Measurements from ENCODE around the gene BBC3. TPM values are rescaled to one million over a fixed set of nuclear protein-coding genes. Genes with fewer than 3 reads are reported as not detected.
A peak's percentile ranks its signal among the peaks of the same experiment; 100 is the strongest.

BBC3 gene
- polyA plus RNA-seq, 1 donor from 2014 or later: 5.1 TPM

DNA sequence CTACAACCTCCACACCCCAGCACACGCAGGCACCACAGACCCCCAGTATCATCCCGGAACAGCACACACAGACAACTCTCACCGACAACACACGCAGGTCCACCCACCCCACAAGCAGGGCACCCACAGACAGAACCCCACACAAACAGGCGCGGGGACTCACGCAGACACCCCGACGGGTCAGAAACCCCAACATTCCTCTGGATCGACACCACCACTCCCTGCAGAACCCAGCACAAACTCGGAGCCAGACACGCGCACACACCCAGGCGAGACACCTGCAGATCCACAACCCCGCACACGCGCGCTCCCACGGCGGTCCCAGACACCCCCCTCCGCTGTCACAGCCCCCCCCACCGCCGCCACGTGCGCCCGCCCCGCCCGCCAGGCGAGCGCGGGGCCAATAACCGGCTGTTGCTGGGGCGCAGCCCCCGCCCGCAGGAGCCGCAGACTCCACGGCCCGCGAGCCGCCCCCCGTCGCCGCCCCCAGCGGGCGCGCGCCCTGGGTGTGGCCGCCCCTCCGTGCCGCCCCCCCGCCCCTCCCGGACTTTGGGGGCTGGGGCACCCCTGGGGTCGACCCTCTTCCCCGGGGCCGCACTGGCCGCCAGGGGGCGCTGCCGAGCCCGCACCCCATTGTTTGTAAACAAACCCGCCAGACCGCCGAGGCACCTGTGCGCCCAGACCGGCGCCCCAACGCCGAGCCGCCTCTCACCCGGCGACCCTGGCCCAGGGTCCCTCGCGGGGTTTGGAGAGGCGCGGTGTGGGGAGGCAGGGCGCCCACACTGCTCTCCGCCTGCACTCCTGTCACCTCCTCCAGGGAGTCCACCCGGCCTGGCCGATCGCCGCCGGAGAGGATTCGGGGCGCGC is 712 bp downstream of the BBC3 start:
- H3K9me3 Mint-ChIP-seq: no peaks in the 10 kb centered on the region

DNA sequence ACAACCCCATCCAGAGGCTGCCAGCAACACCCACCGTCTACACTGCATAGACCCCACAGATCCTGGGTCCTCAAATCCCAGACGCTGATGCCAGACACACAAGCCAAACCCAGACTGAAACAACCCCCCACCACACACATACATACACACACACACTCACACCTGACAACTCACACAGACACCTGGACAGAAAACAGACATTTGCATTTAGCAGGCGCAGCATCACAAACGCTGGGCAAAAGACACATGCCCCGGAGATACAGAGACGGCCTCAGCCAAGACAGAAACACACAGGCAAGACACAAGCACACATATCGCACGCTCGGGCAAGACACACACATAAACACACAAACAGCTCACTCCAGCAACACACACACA is 1.3 kb downstream of the BBC3 start:
- Mint-ChIP-seq H3K27me3 (peaks cover 4% of the 10 kb centered on the region), H3K4me1 (peaks cover 11 to 23% (median 18%) of the 10 kb centered on the region in 3 donors), H3K9me3 (no peaks in the 10 kb centered on the region), H3K4me3 (no peak overlapping the region), H3K27ac (no peak overlapping the region), H3K36me3 (no peaks in the 10 kb centered on the region)

More for the DNA sequence above, 712 bp downstream of the BBC3 start:
- peak overlapping the region in 2 of 4 donors; percentile 43 to 65 for H3K4me3 Mint-ChIP-seq
- H3K27me3 Mint-ChIP-seq: peaks cover 4% of the 10 kb centered on the region
- H3K36me3 Mint-ChIP-seq: no peaks in the 10 kb centered on the region
- H3K4me1 Mint-ChIP-seq: peaks cover 11 to 23% (median 18%) of the 10 kb centered on the region in 3 donors
- no peak overlapping the region for H3K27ac Mint-ChIP-seq

DNA sequence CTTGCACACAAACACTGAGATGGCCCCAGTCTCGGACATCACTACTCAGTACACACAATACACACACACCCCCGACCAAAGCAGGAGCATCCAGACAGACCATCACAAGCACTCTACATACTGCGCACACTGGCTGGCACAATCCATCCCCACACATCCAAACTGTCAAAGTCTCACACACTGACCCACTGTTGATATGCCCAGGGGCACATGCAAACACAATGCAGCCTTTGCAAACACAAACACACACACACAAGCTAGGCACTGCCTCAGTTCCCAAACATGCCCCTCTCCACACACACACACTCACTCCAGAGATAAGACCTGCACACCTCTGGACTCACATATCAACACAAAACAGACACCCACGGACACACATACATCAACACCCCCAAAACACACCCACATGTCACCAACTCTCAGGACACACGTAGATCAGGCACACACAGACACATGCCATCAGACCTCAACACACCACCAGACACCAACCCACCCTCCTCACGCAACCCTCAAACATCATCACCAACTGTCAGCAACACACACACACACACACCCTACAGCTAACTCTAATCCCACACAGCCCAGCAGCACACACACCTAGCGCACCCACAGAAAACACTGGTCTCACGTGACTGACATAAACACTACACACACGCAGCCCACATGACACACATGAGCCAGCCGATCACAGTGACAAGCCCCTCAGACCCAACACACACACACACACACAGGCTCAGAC is 1.9 kb downstream of the BBC3 start:
- H3K36me3 Mint-ChIP-seq: no peaks in the 10 kb centered on the region
- H3K4me3 Mint-ChIP-seq: no peak overlapping the region
- H3K27me3 Mint-ChIP-seq: peaks cover 3% of the 10 kb centered on the region
- H3K27ac Mint-ChIP-seq: no peak overlapping the region
- no peaks in the 10 kb centered on the region for H3K9me3 Mint-ChIP-seq
- H3K4me1 Mint-ChIP-seq: peaks cover 11 to 23% (median 18%) of the 10 kb centered on the region in 3 donors

- peak overlapping the region in 1 of 3 donors; percentile 96 for H3K27ac Mint-ChIP-seq
- H3K4me1 Mint-ChIP-seq: peaks cover 11 to 23% (median 18%) of the 10 kb centered on the region in 3 donors
- peaks cover 3% of the 10 kb centered on the region for H3K27me3 Mint-ChIP-seq
- no peaks in the 10 kb centered on the region for H3K9me3 Mint-ChIP-seq
- no peaks in the 10 kb centered on the region for H3K36me3 Mint-ChIP-seq
- H3K4me3 Mint-ChIP-seq: peak overlapping the region in 1 of 4 donors; percentile 89
Observed at GRCh38 chr19:47228168-47228936, 2.6 kb downstream of the BBC3 start.

DNA sequence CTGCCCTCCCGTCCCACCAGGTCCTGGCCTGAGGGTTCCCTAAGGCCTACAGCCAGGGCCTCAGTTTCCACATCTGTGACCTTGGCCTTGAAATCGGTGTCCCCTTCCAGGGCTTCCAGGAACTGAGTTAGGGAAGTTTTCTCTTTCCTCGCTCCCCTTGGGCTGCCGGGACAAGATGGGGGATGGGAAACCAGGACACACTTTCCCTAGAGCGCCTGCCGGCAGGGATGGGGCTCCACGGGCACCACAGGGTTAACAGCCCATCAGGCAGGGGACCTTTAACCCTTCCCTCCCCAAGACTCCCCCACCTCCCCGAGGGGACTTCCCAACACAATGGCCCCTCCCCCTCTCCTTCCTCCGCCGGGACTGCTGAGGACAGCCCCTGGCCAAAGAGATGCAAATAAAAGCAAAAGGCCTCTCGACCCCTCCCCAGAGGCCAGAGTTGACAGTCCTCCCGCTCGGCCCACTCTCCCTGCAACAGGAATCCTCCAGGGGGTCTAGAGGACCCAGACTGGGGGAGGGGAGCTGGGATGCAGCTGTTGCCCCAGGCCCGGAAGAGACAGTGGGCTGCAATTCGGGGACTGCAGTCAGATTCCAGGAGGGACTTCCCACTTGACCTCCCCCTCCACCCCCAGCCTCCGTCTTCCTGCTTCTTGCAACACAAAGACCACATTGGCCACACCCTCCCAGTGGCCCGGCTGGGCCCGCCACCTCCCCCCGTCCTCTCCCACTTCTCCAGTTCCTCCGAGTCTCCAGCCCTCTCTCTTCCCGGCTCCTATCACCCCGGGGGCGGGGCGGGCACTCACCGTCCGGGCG is 3.4 kb downstream of the BBC3 start:
- Mint-ChIP-seq H3K27ac (peak overlapping the region; percentile 80 to 96 (median 85)), H3K9me3 (no peaks in the 10 kb centered on the region), H3K4me1 (peaks cover 11 to 23% (median 14%) of the 10 kb centered on the region in 3 donors), H3K27me3 (peaks cover 3% of the 10 kb centered on the region), H3K4me3 (peak overlapping the region; percentile 80 to 91 (median 84)), H3K36me3 (no peaks in the 10 kb centered on the region)

- Mint-ChIP-seq H3K4me3 (peak overlapping the region; percentile 80 to 91 (median 84)), H3K9me3 (no peaks in the 10 kb centered on the region), H3K4me1 (peaks cover 8 to 16% (median 10%) of the 10 kb centered on the region in 3 donors), H3K27ac (peak overlapping the region; percentile 85 to 96 (median 89)), H3K36me3 (no peaks in the 10 kb centered on the region), H3K27me3 (peaks cover 4% of the 10 kb centered on the region)
Observed at GRCh38 chr19:47226426-47227351, 4.3 kb downstream of the BBC3 start.

- no peaks in the 10 kb centered on the region for H3K36me3 Mint-ChIP-seq
- peaks cover 3% of the 10 kb centered on the region for H3K27me3 Mint-ChIP-seq
- H3K4me1 Mint-ChIP-seq: peaks cover 3 to 11% (median 5%) of the 10 kb centered on the region in 3 donors
- H3K9me3 Mint-ChIP-seq: no peaks in the 10 kb centered on the region
- peak overlapping the region; percentile 79 to 93 (median 85) for H3K27ac Mint-ChIP-seq
- H3K4me3 Mint-ChIP-seq: peak overlapping the region; percentile 50 to 80 (median 64)
Observed at GRCh38 chr19:47225746-47226425, 5.1 kb downstream of the BBC3 start.

- H3K9me3 Mint-ChIP-seq: no peaks in the 10 kb centered on the region
- H3K27ac Mint-ChIP-seq: peak overlapping the region in 1 of 3 donors; percentile 70
- H3K4me1 Mint-ChIP-seq: peaks cover 3 to 6% (median 5%) of the 10 kb centered on the region in 3 donors
- peaks cover 3% of the 10 kb centered on the region for H3K27me3 Mint-ChIP-seq
- H3K4me3 Mint-ChIP-seq: no peak overlapping the region
- H3K36me3 Mint-ChIP-seq: no peaks in the 10 kb centered on the region
Observed at GRCh38 chr19:47221890-47222289, 9.1 kb downstream of the BBC3 start.

DNA sequence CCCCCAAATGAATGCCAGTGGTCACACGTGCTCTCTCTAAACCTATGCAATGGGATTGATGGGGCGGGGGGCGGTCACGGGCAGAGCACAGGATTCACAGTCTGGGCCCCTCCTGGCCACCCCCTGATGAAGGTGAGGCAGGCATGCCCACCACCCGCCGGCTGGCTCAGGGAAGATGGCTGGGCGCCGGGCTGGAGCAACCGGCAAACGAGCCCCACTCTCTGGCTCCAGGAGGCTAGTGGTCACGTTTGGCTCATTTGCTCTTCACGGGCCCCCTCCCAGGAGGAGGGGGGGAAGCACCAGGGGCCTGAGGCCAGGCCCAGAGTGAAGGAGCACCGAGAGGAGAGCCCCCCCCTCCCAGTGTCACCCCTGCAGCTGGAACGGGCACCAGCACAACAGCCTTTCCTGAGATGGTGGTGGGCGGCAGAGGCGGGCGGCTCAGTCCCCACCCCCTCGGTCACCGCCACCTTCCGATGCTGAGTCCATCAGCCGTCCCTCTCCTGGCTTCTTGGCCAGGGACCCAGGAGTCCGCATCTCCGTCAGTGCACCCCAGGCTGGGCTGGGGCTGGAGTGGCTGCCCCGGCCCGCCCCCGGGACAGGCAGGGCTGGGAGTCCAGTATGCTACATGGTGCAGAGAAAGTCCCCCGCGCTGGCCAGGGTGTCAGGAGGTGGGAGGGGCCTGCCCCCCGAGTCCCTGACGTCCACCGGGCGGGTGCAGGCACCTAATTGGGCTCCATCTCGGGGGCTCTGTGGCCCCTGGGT is 9.7 kb downstream of the BBC3 start:
- Mint-ChIP-seq H3K9me3 (no peaks in the 10 kb centered on the region), H3K4me3 (no peak overlapping the region), H3K27me3 (peaks cover 3% of the 10 kb centered on the region), H3K36me3 (no peaks in the 10 kb centered on the region), H3K4me1 (peaks cover 3 to 5% (median 4%) of the 10 kb centered on the region in 3 donors), H3K27ac (no peak overlapping the region)

GRCh38 chr19:47215581-47215980 is 15.4 kb downstream of the BBC3 start:
- Mint-ChIP-seq H3K4me3 (no peak overlapping the region), H3K27ac (no peak overlapping the region), H3K4me1 (peaks cover 3 to 5% (median 4%) of the 10 kb centered on the region in 3 donors), H3K9me3 (no peaks in the 10 kb centered on the region), H3K36me3 (no peaks in the 10 kb centered on the region), H3K27me3 (no peaks in the 10 kb centered on the region)

DNA sequence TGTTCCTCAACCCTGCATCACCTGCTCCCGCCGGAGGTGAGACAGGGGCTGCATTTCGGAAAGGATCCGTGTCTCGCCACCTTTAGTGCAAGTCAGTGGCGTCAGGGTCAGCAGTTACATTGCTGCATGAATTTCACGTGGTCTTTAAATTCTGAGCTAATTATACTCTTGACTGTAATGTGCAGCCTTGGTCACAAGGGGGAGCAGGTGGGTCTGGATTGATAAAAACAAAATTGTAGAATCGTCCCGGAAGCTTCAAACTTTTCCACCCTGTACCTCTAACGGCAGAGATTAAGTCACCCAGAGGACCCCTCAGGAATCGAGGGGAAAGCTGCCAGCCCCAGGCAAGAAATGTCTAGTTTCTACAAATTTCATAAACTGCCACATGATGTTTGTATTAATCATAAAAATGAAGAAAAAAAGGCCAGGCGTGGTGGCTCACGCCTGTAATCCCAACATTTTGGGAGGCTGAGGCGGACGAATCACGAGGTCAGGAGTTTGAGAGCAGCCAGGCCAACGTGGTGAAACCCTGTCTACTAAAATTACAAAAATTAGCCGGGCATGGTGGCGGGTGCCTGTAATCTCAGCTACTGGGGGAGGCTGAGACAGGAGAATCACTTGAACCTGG is 20.2 kb downstream of the BBC3 start:
- peaks cover 5% of the 10 kb centered on the region for H3K36me3 Mint-ChIP-seq
- H3K27ac Mint-ChIP-seq: peak overlapping the region in 2 of 3 donors; percentile 10 to 90
- H3K4me3 Mint-ChIP-seq: no peak overlapping the region
- H3K27me3 Mint-ChIP-seq: no peaks in the 10 kb centered on the region
- H3K4me1 Mint-ChIP-seq: peaks cover 5 to 7% (median 5%) of the 10 kb centered on the region in 3 donors
- no peaks in the 10 kb centered on the region for H3K9me3 Mint-ChIP-seq

- Mint-ChIP-seq H3K4me1 (peaks cover 5 to 7% (median 5%) of the 10 kb centered on the region in 3 donors), H3K27ac (no peak overlapping the region), H3K9me3 (no peaks in the 10 kb centered on the region), H3K36me3 (peaks cover 5% of the 10 kb centered on the region), H3K27me3 (no peaks in the 10 kb centered on the region), H3K4me3 (no peak overlapping the region)
Observed at GRCh38 chr19:47210180-47210490, 20.9 kb downstream of the BBC3 start.
